Stimulated activated CD8-positive, alpha-beta memory T cell treated with anti-CD3 and anti-CD28 coated beads, Interleukin-2, amount 100 ng/mL, for 1 hour (primary cell): ENCODE results near the gene C20orf141.

Experiments
- DNase-seq, 2 donors: peaks; one replicate each; pipeline ENCODE4 v3.0.0-alpha.2; 2020; ENCODE audit warnings: low read depth in 2 of 2

Gene C20orf141

DNA sequence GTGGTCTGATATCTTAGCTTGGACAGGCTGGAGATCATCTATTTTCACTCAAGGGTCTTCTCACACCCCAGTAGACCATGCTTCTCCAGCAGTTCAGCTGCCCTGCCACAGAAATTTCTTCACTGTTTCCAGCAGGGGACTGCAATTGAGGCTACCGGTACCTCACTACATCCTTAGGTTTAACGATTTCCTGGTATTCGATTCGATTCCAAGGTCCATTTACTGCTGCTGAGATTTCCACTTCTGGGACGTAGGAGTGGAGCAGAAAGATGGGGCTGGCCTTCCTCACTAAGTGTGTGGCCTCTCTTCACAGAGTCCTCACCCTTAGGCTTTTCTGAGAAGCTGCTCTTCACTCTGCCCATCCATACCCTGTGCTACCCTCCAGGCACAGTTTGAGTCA lies 31.9 kb downstream of the C20orf141 start:
- no peak for DNase-seq

GRCh38 chr20:2847802-2848201 lies 33.0 kb downstream of the C20orf141 start:
- DNase-seq = no peak

DNA sequence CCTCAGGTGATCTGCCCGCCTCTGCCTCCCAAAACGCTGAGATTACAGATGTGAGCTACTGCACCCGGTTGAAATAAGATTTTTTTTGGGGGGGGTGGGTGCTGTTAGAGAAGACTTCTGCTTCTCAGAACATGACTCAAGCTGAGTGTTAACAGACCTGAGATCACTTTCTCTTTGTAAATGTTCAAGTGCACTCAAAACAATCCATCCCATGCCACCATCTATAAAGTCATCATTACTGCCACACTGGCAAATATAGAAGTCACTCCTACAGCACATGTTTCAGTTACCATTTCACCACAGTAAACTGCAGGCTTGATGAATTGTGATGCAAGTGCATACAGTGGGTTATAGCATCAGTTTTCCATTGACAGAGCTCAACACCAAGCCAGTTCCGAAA lies 34.7 kb downstream of the C20orf141 start:
- DNase-seq = no peak

GRCh38 chr20:2851086-2851485 lies 36.3 kb downstream of the C20orf141 start:
- DNase-seq = no peak

DNA sequence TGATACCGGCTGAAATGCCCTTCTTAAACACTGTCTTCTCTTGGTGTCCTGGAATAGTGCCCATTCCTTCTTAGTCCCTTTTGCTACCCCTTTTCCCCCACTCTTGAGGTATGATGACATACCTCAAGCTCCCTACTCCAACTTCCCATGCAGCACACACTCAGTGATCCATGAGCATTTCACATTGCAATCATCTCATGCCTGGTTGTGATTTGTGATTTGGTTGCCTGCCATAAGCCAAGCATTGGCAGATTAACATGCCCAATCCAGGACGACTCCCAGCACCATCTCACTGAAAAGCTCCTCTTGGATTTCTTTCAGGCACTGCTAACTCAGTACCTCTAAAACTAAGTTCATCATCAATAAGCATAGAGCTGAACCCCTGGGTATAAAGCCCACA lies 43.8 kb downstream of the C20orf141 start:
- DNase-seq = no peak

DNA sequence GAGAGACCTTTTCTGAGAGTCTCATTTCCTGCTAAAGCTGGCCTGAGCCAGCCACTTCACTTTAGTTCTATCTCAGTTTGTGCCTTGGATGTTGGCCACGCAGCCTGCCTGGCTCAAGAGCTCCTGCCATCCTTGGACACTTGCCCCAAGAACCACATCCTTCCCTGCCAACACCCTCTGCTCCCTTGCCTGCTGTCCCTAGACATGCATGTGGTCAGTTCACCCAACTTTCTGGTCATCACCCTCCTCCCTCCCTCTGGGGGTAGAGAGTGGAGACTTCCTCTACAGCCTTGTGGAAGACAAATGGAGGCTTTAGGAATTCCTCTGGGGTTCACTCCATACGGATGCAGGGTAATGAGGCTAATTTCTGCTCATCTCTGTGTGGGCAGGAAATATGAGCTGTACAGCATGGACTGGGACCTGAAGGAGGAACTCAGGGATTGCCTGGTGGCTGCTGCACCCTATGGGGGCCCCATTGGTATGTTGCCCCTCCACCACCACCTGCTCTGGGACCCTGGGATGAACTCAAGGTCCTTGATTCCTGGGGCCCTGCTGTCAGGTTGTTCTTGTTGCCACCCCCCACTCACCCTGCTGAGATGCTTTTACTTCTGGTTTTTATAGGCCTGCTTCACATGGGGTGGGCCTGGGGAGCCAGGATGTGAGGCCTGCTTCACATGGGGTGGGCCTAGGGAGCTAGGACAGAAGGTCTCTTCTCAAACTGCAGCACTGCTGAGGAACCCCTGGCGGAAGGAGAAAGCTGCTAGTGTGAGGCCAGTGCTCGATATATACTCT lies 44.7 kb downstream of the C20orf141 start:
- DNase-seq = no peak

GRCh38 chr20:2864626-2865025 lies 49.8 kb downstream of the C20orf141 start:
- DNase-seq = no peak

GRCh38 chr20:2865101-2865500 lies 50.3 kb downstream of the C20orf141 start:
- DNase-seq = no peak
